Tibial nerve (tissue), 4 donors: ENCODE results near the gene ARID1B. TPM values are rescaled to one million over a fixed set of nuclear protein-coding genes. Genes with fewer than 3 reads are reported as not detected.
A peak's percentile ranks its signal among the peaks of the same experiment; 100 is the strongest.

ENCODE experiments used
- DNase-seq, 2 donors: peaks; one replicate each; pipeline ENCODE4 v3.0.0-alpha.2; 2019; ENCODE audit warnings: low spot score in 2 of 2
- H3K27ac ChIP-seq, 4 donors: fragments of 200-600 bp; sonication (generic) in 3 of 4; one replicate each; pipeline ENCODE4 v1.5.1; 2017 to 2019; ENCODE audit warnings: mild to moderate bottlenecking in 1 of 4
- H3K27me3 ChIP-seq, 2 donors: fragments of 200-600 bp; sonication (generic) in 1 of 2; one replicate each; pipeline versions ENCODE4 v1.5.1 to v1.6.0; 2017 to 2019
- H3K36me3 ChIP-seq, 3 donors: fragments of 200-600 bp; sonication (generic); one replicate each; pipeline ENCODE4 v1.5.1; 2018 to 2019
- H3K4me1 ChIP-seq, 4 donors: fragments of 200-600 bp; sonication (generic) in 3 of 4; one replicate each; pipeline ENCODE4 v1.5.1; 2017 to 2019
- H3K4me3 ChIP-seq, 4 donors: fragments of 200-600 bp; sonication (generic) in 3 of 4; one replicate each; pipeline ENCODE4 v1.5.1; 2017 to 2019; ENCODE audit warnings: mild to moderate bottlenecking in 1 of 4, moderate library complexity in 1 of 4
- H3K9me3 ChIP-seq, 4 donors: fragments of 200-600 bp; sonication (generic) in 3 of 4; one replicate each; pipeline ENCODE4 v1.5.1; 2017 to 2019
- CTCF ChIP-seq, 5 experiments: fragments of 200-600 bp in 3 of 5; fragments of 450-650 bp in 2 of 5; sonication (generic) in 3 of 5; IDR thresholded peaks; one replicate each; pipeline ENCODE4 v1.5.1; 2016 to 2019; ENCODE audit warnings: antibody characterized with exemption in 5 of 5, mild to moderate bottlenecking in 3 of 5, moderate library complexity in 2 of 5
- EP300 ChIP-seq, 2 donors: sonication (generic); formaldehyde crosslinking; IDR thresholded peaks; one replicate each; pipeline ENCODE4 v1.6.1; 2017; ENCODE audit warnings: antibody characterized with exemption in 2 of 2, mild to moderate bottlenecking in 1 of 2
- POLR2A ChIP-seq, 2 donors: fragments of 450-650 bp; IDR thresholded peaks; one replicate each; pipeline ENCODE4 v1.6.1; 2017; ENCODE audit warnings: antibody characterized with exemption in 2 of 2, mild to moderate bottlenecking in 2 of 2, moderate library complexity in 2 of 2
- WGBS, 2 donors: methylation state at CpG; one replicate each; pipeline ENCODE4 v1.1.5; 2018; 5-methylcytosine and 5-hydroxymethylcytosine counted together
- total RNA-seq, 4 donors: library from RNA; depleted of rRNA; stranded (reverse); fragments of >200 nt; gene quantifications; one replicate each; pipeline ENCODE4 v1.1.0, GENCODE V29; 2016

ARID1B gene
- total RNA-seq, 4 donors from 2014 or later, result 91.5 to 123 (median 110) TPM

- no peak for DNase-seq
- no peak overlapping the region for H3K27ac ChIP-seq
- no peaks in the 10 kb centered on the region for H3K9me3 ChIP-seq
- H3K4me3 ChIP-seq, result no peak overlapping the region
- H3K27me3 ChIP-seq, result no peaks in the 10 kb centered on the region
- H3K36me3 ChIP-seq, result no peaks in the 10 kb centered on the region
- WGBS, 2 donors, result 83 to 88% methylated on average over 20 of the region's 20 CpGs
- no peak for TF ChIP-seq POLR2A (IDR thresholded peaks at IDR 0.05)
- TF ChIP-seq EP300 (IDR thresholded peaks at IDR 0.05), result no peak
- TF ChIP-seq CTCF (IDR thresholded peaks at IDR 0.05), result no peak
- peaks cover 0 to 10% (median 0%) of the 10 kb centered on the region in 4 donors for H3K4me1 ChIP-seq
These were observed 440.2 kb downstream of the ARID1B start for GRCh38 chr6:157217198-157217893.

GRCh38 chr6:157217894-157218370 lies 440.8 kb downstream of the ARID1B start:
- Histone ChIP-seq H3K4me1 (peaks cover 0 to 10% (median 0%) of the 10 kb centered on the region in 4 donors), H3K27me3 (no peaks in the 10 kb centered on the region), H3K36me3 (no peaks in the 10 kb centered on the region), H3K27ac (no peak overlapping the region), H3K9me3 (no peaks in the 10 kb centered on the region), H3K4me3 (no peak overlapping the region)
- DNase-seq, result no peak
- 84 to 94% methylated on average over 13 of the region's 13 CpGs for WGBS, 2 donors
- TF ChIP-seq CTCF (IDR thresholded peaks at IDR 0.05) (no peak), POLR2A (IDR thresholded peaks at IDR 0.05) (no peak), EP300 (IDR thresholded peaks at IDR 0.05) (no peak)

- TF ChIP-seq EP300 (IDR thresholded peaks at IDR 0.05) (no peak), POLR2A (IDR thresholded peaks at IDR 0.05) (no peak)
- Histone ChIP-seq H3K27ac (no peak overlapping the region), H3K27me3 (no peaks in the 10 kb centered on the region), H3K4me1 (peaks cover 0 to 10% (median 0%) of the 10 kb centered on the region in 4 donors), H3K4me3 (no peak overlapping the region), H3K36me3 (no peaks in the 10 kb centered on the region), H3K9me3 (no peaks in the 10 kb centered on the region)
- WGBS, 2 donors, result 90% methylated on average over 23 of the region's 23 CpGs
- no peak for DNase-seq
These were observed 441.4 kb downstream of the ARID1B start for GRCh38 chr6:157218371-157219198.

- TF ChIP-seq POLR2A (IDR thresholded peaks at IDR 0.05) (no peak), EP300 (IDR thresholded peaks at IDR 0.05) (no peak), CTCF (IDR thresholded peaks at IDR 0.05) (no peak)
- Histone ChIP-seq H3K36me3 (no peaks in the 10 kb centered on the region), H3K4me3 (no peak overlapping the region), H3K27me3 (no peaks in the 10 kb centered on the region), H3K27ac (no peak overlapping the region), H3K4me1 (peaks cover 0 to 10% (median 0%) of the 10 kb centered on the region in 4 donors), H3K9me3 (no peaks in the 10 kb centered on the region)
- 80 to 83% methylated on average over 16 to 18 of the region's 18 CpGs for WGBS, 2 donors
- no peak for DNase-seq
These were observed 442.3 kb downstream of the ARID1B start for GRCh38 chr6:157219201-157220200.

GRCh38 chr6:157220485-157220884 lies 443.3 kb downstream of the ARID1B start:
- Histone ChIP-seq H3K4me3 (peak overlapping the region in 2 of 4 donors; percentile 36 to 50), H3K4me1 (peaks cover 0 to 12% (median 0%) of the 10 kb centered on the region in 4 donors), H3K27ac (no peak overlapping the region), H3K27me3 (no peaks in the 10 kb centered on the region), H3K9me3 (no peaks in the 10 kb centered on the region), H3K36me3 (no peaks in the 10 kb centered on the region)
- TF ChIP-seq CTCF (IDR thresholded peaks at IDR 0.05), result no peak
- no peak for TF ChIP-seq EP300 (IDR thresholded peaks at IDR 0.05)
- no peak for TF ChIP-seq POLR2A (IDR thresholded peaks at IDR 0.05)
- WGBS, 2 donors, result 83 to 90% methylated on average over 1 of the region's 1 CpG
- no peak for DNase-seq
